OCI-LY7 (cell line): ENCODE results near the gene EGLN2. TPM values are rescaled to one million over a fixed set of nuclear protein-coding genes. Genes with fewer than 3 reads are reported as not detected.
A peak's percentile ranks its signal among the peaks of the same experiment; 100 is the strongest.

Experiments used
- BruUV-seq: library from RNA; stranded (reverse); fragments of 400-500 nt; replicated peaks from 2 replicates; lab custom pipeline; 2021; lab: Mats Ljungman, UMichigan
- CTCF ChIA-PET: fragments of 300-600 bp; sonication (Branson Sonifier 250); formaldehyde crosslinking; loops from one replicate; lab custom pipeline; 2022; ENCODE audit warnings: antibody characterized with exemption; ENCODE audit not compliant: unreplicated experiment; lab: Charles Lee
- POLR2A ChIA-PET: fragments of 300-600 bp; sonication (Branson Sonifier 250); formaldehyde crosslinking; loops from one replicate; lab custom pipeline; 2022; ENCODE audit warnings: antibody characterized with exemption; lab: Charles Lee
- DNase-seq: peaks from one replicate; pipeline ENCODE4 v3.0.0-alpha.2; 2015; ENCODE audit warnings: low spot score
- H2AFZ ChIP-seq: fragments of 200-600 bp; sonication (generic), shearing (Covaris generic); 2 replicates; pipeline ENCODE4 v1.6.1; 2014; ENCODE audit warnings: mild to moderate bottlenecking, antibody characterized with exemption, low read length, moderate library complexity
- H3K27ac ChIP-seq: fragments of 200-600 bp; sonication (generic); 2 replicates; pipeline ENCODE4 v1.5.1; 2014; ENCODE audit warnings: mixed run types, low read depth, mild to moderate bottlenecking, moderate library complexity, low read length, inconsistent platforms; ENCODE audit not compliant: poor library complexity, severe bottlenecking
- H3K36me3 ChIP-seq: fragments of 200-600 bp; sonication (generic); 2 replicates; pipeline ENCODE4 v1.6.1; 2014; ENCODE audit warnings: mild to moderate bottlenecking, antibody characterized with exemption, low read length, moderate library complexity, mixed read lengths; ENCODE audit not compliant: insufficient read depth
- H3K4me1 ChIP-seq: fragments of 200-600 bp; sonication (generic); 2 replicates; pipeline ENCODE4 v1.5.1; 2014; ENCODE audit warnings: mild to moderate bottlenecking, low read length; ENCODE audit not compliant: insufficient read depth, poor library complexity, severe bottlenecking
- H3K4me2 ChIP-seq: fragments of 200-600 bp; sonication (generic); 2 replicates; pipeline ENCODE4 v1.6.1; 2014; ENCODE audit warnings: mild to moderate bottlenecking, low read length
- H3K4me3 ChIP-seq: fragments of 200-600 bp; sonication (generic); 2 replicates; pipeline ENCODE4 v1.5.1; 2014; ENCODE audit warnings: mild to moderate bottlenecking, low read depth, low read length; ENCODE audit not compliant: poor library complexity, severe bottlenecking
- H3K79me2 ChIP-seq: fragments of 200-600 bp; sonication (generic); 2 replicates; pipeline ENCODE4 v1.6.1; 2016; ENCODE audit warnings: low read depth, mild to moderate bottlenecking, low read length, moderate library complexity, mixed read lengths; ENCODE audit not compliant: insufficient read depth
- H3K9me2 ChIP-seq: fragments of 200-600 bp; sonication (generic); 2 replicates; pipeline ENCODE4 v1.6.1; 2016; ENCODE audit warnings: mild to moderate bottlenecking, low read length, mixed read lengths; ENCODE audit not compliant: insufficient read depth
- H3K9me3 ChIP-seq: fragments of 200-600 bp; sonication (generic); 2 replicates; pipeline ENCODE4 v1.6.1; 2014; ENCODE audit warnings: mild to moderate bottlenecking, mixed run types, low read length, mixed read lengths
- H4K20me1 ChIP-seq: fragments of 200-600 bp; sonication (generic); 2 replicates; pipeline ENCODE4 v1.6.1; 2014; ENCODE audit warnings: mild to moderate bottlenecking, antibody characterized with exemption, low read length, moderate library complexity, mixed read lengths; ENCODE audit not compliant: insufficient read depth
- CTCF ChIP-seq: fragments of 200-600 bp; sonication (generic); conservative IDR thresholded peaks from 2 replicates; pipeline ENCODE4 v1.5.1; 2014; ENCODE audit warnings: mild to moderate bottlenecking, antibody characterized with exemption, low read length, moderate library complexity, mixed read lengths
- EZH2phosphoT487 ChIP-seq: fragments of 200-600 bp; sonication (generic); IDR thresholded peaks from 2 replicates; pipeline ENCODE4 v1.6.1; 2018; ENCODE audit warnings: low read depth, borderline replicate concordance, mild to moderate bottlenecking, mixed run types, antibody characterized with exemption, low read length, moderate library complexity, mixed read lengths
- intact Hi-C: fragments of 100-400 bp; cut with micrococcal nuclease; formaldehyde crosslinking; loops from one replicate; pipeline ENCODE4 v1.10.0; 2022; ENCODE audit not compliant: unreplicated experiment
- total RNA-seq, 2 experiments: library from RNA; depleted of rRNA in 1 of 2; stranded (reverse); fragments of >200 nt in 1 of 2; shearing (Covaris generic) in 1 of 2; gene quantifications; 2 replicates each; pipeline ENCODE4 v1.2.3, GENCODE V29; 2014 to 2022

Gene EGLN2
- total RNA-seq, 2 experiments from 2014 or later: 81.6 to 87.9 TPM

- Histone ChIP-seq H3K79me2 (peaks cover 67% of the 10 kb centered on the region), H3K27ac (peak overlapping the region; percentile 81), H2AFZ (no peak overlapping the region), H3K9me3 (no peaks in the 10 kb centered on the region), H4K20me1 (peaks cover 27% of the 10 kb centered on the region), H3K4me1 (peaks cover 73% of the 10 kb centered on the region), H3K36me3 (peaks cover 91% of the 10 kb centered on the region), H3K4me3 (peak overlapping the region; percentile 99), H3K9me2 (no peaks in the 10 kb centered on the region), H3K4me2 (peak overlapping the region; percentile 97)
- intact Hi-C loops: no loop called here
- peak; percentile 70 for TF ChIP-seq CTCF
- no peak for TF ChIP-seq EZH2phosphoT487
- ChIA-PET POLR2A (interaction anchor here (1.2 to 1.5 kb wide), 2 partner anchors 26 to 54 kb away, joined by 3 to 4 read pairs; partner anchors contain the start of genes ACTMAP and SNRPA), CTCF (interaction anchor here (0.6 kb wide), 1 partner anchor 971 kb away, joined by 12 read pairs; the partner anchor contains the start of gene DYRK1B)
- no TSS peak for BruUV-seq
- DNase-seq: peak; percentile 31
These were observed 5.8 kb downstream of the EGLN2 start for GRCh38 chr19:40804783-40805242.

GRCh38 chr19:40805258-40805868 is 6.4 kb downstream of the EGLN2 start:
- peaks cover 70% of the 10 kb centered on the region for H3K4me1 ChIP-seq
- intact Hi-C loops: no loop called here
- CTCF ChIA-PET: interaction anchor here (0.6 kb wide), 1 partner anchor 971 kb away, joined by 12 read pairs; the partner anchor contains the start of gene DYRK1B
- peak overlapping the region; percentile 97; the same call in 1 of the 2 replicates for H3K4me2 ChIP-seq
- peaks cover 94% of the 10 kb centered on the region for H3K36me3 ChIP-seq
- POLR2A ChIA-PET: interaction anchor here (1.2 to 1.5 kb wide), 2 partner anchors 27 to 55 kb away, joined by 3 to 4 read pairs; partner anchors contain the start of genes ACTMAP and SNRPA
- H2AFZ ChIP-seq: no peak overlapping the region
- peaks cover 27% of the 10 kb centered on the region for H4K20me1 ChIP-seq
- peaks cover 61% of the 10 kb centered on the region for H3K79me2 ChIP-seq
- H3K9me3 ChIP-seq: no peaks in the 10 kb centered on the region
- no peak for DNase-seq
- H3K4me3 ChIP-seq: no peak overlapping the region
- no TSS peak for BruUV-seq
- H3K9me2 ChIP-seq: no peaks in the 10 kb centered on the region
- TF ChIP-seq EZH2phosphoT487: no peak
- no peak for TF ChIP-seq CTCF
- H3K27ac ChIP-seq: peak overlapping the region; percentile 81
